Right lobe of liver (tissue), 6 donors: ENCODE results near the gene USH1C. TPM values are rescaled to one million over a fixed set of nuclear protein-coding genes. Genes with fewer than 3 reads are reported as not detected.

ENCODE experiments used
- ATAC-seq, 4 donors: fragments of 200-7000 bp; cut with Tn5 transposase; one replicate each; pipeline ENCODE4 v1.9.1; 2020; ENCODE audit warnings: mild to moderate bottlenecking in 4 of 4, moderate library complexity in 4 of 4
- DNase-seq, 3 donors: peaks; one replicate each; pipeline ENCODE4 v3.0.0-alpha.2; 2020
- H3K27ac ChIP-seq, 3 donors: fragments of 200-600 bp; one replicate each; pipeline ENCODE4 v1.8.0; 2022
- H3K27me3 ChIP-seq, 2 donors: fragments of 200-600 bp; one replicate each; pipeline ENCODE4 v1.8.0; 2022
- H3K36me3 ChIP-seq, 4 donors: fragments of 200-600 bp; sonication (generic) in 1 of 4; one replicate each; pipeline versions ENCODE4 v1.5.1 to v1.8.0; 2017 to 2022; ENCODE audit warnings: control low read depth in 1 of 4
- H3K4me1 ChIP-seq, 4 donors: fragments of 200-600 bp; sonication (generic) in 1 of 4; one replicate each; pipeline versions ENCODE4 v1.5.1 to v1.8.0; 2017 to 2022; ENCODE audit warnings: control low read depth in 1 of 4
- H3K4me3 ChIP-seq, 3 donors: fragments of 200-600 bp; one replicate each; pipeline ENCODE4 v1.8.0; 2022
- H3K9me3 ChIP-seq, 4 donors: fragments of 200-600 bp; sonication (generic) in 1 of 4; one replicate each; pipeline versions ENCODE4 v1.5.1 to v1.8.0; 2017 to 2022; ENCODE audit warnings: control low read depth in 1 of 4
- POLR2A ChIP-seq: fragments of 450-650 bp; IDR thresholded peaks from one replicate; pipeline ENCODE4 v1.6.1; 2017; ENCODE audit warnings: antibody characterized with exemption, mild to moderate bottlenecking
- WGBS: methylation state at CpG from one replicate; pipeline ENCODE4 v1.1.6; 2018; ENCODE audit warnings: low coverage, low lambda C conversion rate; ENCODE audit not compliant: insufficient coverage; ENCODE audit errors: missing lambda C conversion rate; 5-methylcytosine and 5-hydroxymethylcytosine counted together
- intact Hi-C, 2 donors: fragments of 100-400 bp; cut with DNase I; formaldehyde crosslinking; loops; one replicate each; pipeline versions ENCODE4 v1.11.2 to v1.14.1; 2022
- total RNA-seq, 6 experiments: library from RNA; depleted of rRNA in 2 of 6; stranded (reverse); fragments of >200 nt in 2 of 6; fragmentation: NEBNext Ultra II Directional in 3 of 6; extraction: Animal tissue kit (Norgen Biotek cat#: 25700) in 3 of 6; gene quantifications; one replicate each; pipeline versions ENCODE4 v1.1.0 to v1.2.4, GENCODE V29; 2016 to 2023
- TF ChIP-seq, protein P1 (sequence below), 4 donors: fragments of 200-600 bp in 3 of 4; fragments of 450-650 bp in 1 of 4; IDR thresholded peaks; one replicate each; pipeline versions ENCODE4 v1.5.1 to v1.8.0; 2016 to 2022; ENCODE audit warnings: antibody characterized with exemption in 4 of 4, mild to moderate bottlenecking in 2 of 4
- donor health status: DM: no; HTN: yes; CAD: no.
- donor health status: DM: no; HTN: no; CAD: no.
- donor health status: DM: no; HTN: no; CAD: no.
- donor health status: DM: no; HTN: yes; CAD: no.
- donor health status: DM: no; HTN: yes; CAD: no.

Gene USH1C
- total RNA-seq, 6 experiments from 2014 or later = 0.15 to 1.2 (median 0.58) TPM

- Histone ChIP-seq H3K27ac (no peak overlapping the region), H3K4me1 (no peaks in the 10 kb centered on the region), H3K9me3 (no peaks in the 10 kb centered on the region), H3K4me3 (no peak overlapping the region), H3K27me3 (no peaks in the 10 kb centered on the region), H3K36me3 (no peaks in the 10 kb centered on the region)
- no peak for ATAC-seq
- peak in 1 of 3 donors; percentile 8 for DNase-seq
- intact Hi-C loops = no loop called here
- no peak for TF ChIP-seq POLR2A
- TF ChIP-seq, protein P1, sequence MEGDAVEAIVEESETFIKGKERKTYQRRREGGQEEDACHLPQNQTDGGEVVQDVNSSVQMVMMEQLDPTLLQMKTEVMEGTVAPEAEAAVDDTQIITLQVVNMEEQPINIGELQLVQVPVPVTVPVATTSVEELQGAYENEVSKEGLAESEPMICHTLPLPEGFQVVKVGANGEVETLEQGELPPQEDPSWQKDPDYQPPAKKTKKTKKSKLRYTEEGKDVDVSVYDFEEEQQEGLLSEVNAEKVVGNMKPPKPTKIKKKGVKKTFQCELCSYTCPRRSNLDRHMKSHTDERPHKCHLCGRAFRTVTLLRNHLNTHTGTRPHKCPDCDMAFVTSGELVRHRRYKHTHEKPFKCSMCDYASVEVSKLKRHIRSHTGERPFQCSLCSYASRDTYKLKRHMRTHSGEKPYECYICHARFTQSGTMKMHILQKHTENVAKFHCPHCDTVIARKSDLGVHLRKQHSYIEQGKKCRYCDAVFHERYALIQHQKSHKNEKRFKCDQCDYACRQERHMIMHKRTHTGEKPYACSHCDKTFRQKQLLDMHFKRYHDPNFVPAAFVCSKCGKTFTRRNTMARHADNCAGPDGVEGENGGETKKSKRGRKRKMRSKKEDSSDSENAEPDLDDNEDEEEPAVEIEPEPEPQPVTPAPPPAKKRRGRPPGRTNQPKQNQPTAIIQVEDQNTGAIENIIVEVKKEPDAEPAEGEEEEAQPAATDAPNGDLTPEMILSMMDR (IDR thresholded peaks at IDR 0.05) = no peak
- WGBS = 58% methylated on average over 3 of the region's 4 CpGs
Observed at GRCh38 chr11:17568944-17569343, 24.7 kb upstream of the USH1C start.

DNA sequence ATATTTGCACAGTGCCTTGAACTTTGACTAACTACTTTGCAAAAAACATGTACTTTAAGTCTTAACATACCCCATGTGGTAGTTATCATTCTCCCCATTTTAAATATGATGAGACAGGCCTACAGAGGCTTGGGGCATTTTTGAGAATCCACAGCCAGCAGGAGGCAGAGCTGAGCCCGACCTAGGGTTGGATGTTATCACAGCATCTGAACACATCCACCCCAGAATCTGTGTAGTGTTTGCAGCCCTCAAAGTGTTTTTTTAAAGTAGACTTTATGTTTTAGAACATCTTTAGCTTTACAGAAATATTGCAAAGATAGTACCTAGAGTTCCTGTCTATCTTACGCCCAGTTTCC lies 20.4 kb upstream of the USH1C start:
- DNase-seq = no peak
- WGBS = 63% methylated on average over 2 of the region's 2 CpGs

GRCh38 chr11:17563961-17564686 lies 19.9 kb upstream of the USH1C start:
- no peak overlapping the region for H3K27ac ChIP-seq
- DNase-seq = peak in 1 of 3 donors; percentile 20
- TF ChIP-seq POLR2A = no peak
- TF ChIP-seq, protein P1 (IDR thresholded peaks at IDR 0.05) = no peak

More for the DNA sequence above, 20.4 kb upstream of the USH1C start:
- no peaks in the 10 kb centered on the region for H3K9me3 ChIP-seq
- TF ChIP-seq POLR2A = no peak
- TF ChIP-seq, protein P1 (IDR thresholded peaks at IDR 0.05) = no peak
- intact Hi-C loops = no loop called here
- no peak overlapping the region for H3K27ac ChIP-seq
- no peak overlapping the region for H3K4me3 ChIP-seq
- no peak for ATAC-seq
- no peaks in the 10 kb centered on the region for H3K27me3 ChIP-seq
- no peaks in the 10 kb centered on the region for H3K36me3 ChIP-seq
- H3K4me1 ChIP-seq = no peaks in the 10 kb centered on the region

DNA sequence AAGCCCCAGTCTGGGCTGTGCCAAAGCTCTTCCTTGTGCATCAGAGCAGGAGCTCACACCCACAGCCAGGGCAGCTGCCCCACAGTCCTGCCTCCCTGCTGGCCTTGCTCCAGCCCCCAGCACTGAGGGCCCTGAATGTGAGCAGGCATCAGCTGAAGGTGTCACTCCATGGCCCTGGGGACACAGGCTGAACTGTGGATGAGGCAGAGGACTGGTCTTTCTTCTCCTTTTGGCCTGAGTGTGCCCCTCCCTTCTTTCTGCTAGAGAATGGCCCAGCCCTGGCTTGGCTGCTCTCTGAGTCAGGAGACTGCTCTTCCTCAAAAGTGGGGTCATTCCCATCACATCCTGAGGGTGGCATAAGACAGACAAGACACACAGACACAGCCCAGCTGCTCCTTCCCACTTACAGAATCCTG lies 19.0 kb upstream of the USH1C start:
- Histone ChIP-seq H3K36me3 (no peaks in the 10 kb centered on the region), H3K4me3 (no peak overlapping the region), H3K27ac (no peak overlapping the region), H3K9me3 (no peaks in the 10 kb centered on the region), H3K4me1 (no peaks in the 10 kb centered on the region), H3K27me3 (no peaks in the 10 kb centered on the region)
- TF ChIP-seq, protein P1 (IDR thresholded peaks at IDR 0.05) = no peak
- TF ChIP-seq POLR2A = no peak
- intact Hi-C loops = no loop called here
- ATAC-seq (peak in 2 of 4 donors; percentile 22 to 34), DNase-seq (peak in 1 of 3 donors; percentile 36)

More at GRCh38 chr11:17563961-17564686, 19.9 kb upstream of the USH1C start:
- no peaks in the 10 kb centered on the region for H3K27me3 ChIP-seq
- 72% methylated on average over 4 of the region's 4 CpGs for WGBS
- intact Hi-C loops = no loop called here
- no peak overlapping the region for H3K4me3 ChIP-seq
- H3K4me1 ChIP-seq = no peaks in the 10 kb centered on the region
- no peaks in the 10 kb centered on the region for H3K9me3 ChIP-seq
- H3K36me3 ChIP-seq = no peaks in the 10 kb centered on the region
- ATAC-seq = no peak
